Astrocyte of the cerebellum (primary cell): ENCODE results near the gene TLDC2.
"Not testable (repeated sequence)": the region's sequence is repeated elsewhere in the genome, so short reads cannot be mapped to it uniquely, and the experiment has no call there.

Source experiments
- DNase-seq: peaks from one replicate; pipeline ENCODE4 v3.0.0-alpha.2; 2011; ENCODE audit warnings: low read depth
- H3K4me3 ChIP-seq: 2 replicates; pipeline ENCODE4 v1.5.1; 2011; ENCODE audit warnings: mild to moderate bottlenecking, low read depth, low read length, moderate library complexity
- CTCF ChIP-seq: IDR thresholded peaks from 2 replicates; pipeline ENCODE4 v1.5.1; 2012; ENCODE audit warnings: low read length, low read depth, moderate library complexity, mild to moderate bottlenecking; ENCODE audit errors: missing control alignments
- in situ Hi-C: cut with HindIII; loops from 2 replicates; pipeline ENCODE4 v1.10.0; 2017; ENCODE audit warnings: low sequenced_read_pairs

TLDC2 gene

GRCh38 chr20:36833275-36834020, 42.5 kb upstream of the TLDC2 start:
- H3K4me3 ChIP-seq = no peak overlapping the region
- TF ChIP-seq CTCF = no peak
- in situ Hi-C loops = no loop called here
- no peak for DNase-seq

- no peak overlapping the region for H3K4me3 ChIP-seq
- in situ Hi-C loops = no loop called here
- no peak for TF ChIP-seq CTCF
- DNase-seq = no peak
These were observed 40.9 kb upstream of the TLDC2 start for GRCh38 chr20:36835025-36835424.

GRCh38 chr20:36835453-36836198, 40.3 kb upstream of the TLDC2 start:
- peak; percentile 84 for DNase-seq
- TF ChIP-seq CTCF = no peak
- peak overlapping the region; percentile 7 for H3K4me3 ChIP-seq
- in situ Hi-C loops = no loop called here

- DNase-seq = no peak
- H3K4me3 ChIP-seq = no peak overlapping the region
- in situ Hi-C loops = no loop called here
- peak; percentile 37 for TF ChIP-seq CTCF
These were observed 39.2 kb upstream of the TLDC2 start for GRCh38 chr20:36836591-36837269.

GRCh38 chr20:36838376-36838775, 37.6 kb upstream of the TLDC2 start:
- DNase-seq, H3K4me3 ChIP-seq, in situ Hi-C loops: not testable (repeated sequence)

GRCh38 chr20:36839150-36839549, 36.8 kb upstream of the TLDC2 start:
- no peak overlapping the region for H3K4me3 ChIP-seq
- in situ Hi-C loops = no loop called here
- no peak for DNase-seq
- no peak for TF ChIP-seq CTCF

GRCh38 chr20:36841030-36841429, 34.9 kb upstream of the TLDC2 start:
- DNase-seq, in situ Hi-C loops, H3K4me3 ChIP-seq: not testable (repeated sequence)
